ENCODE measurements around the gene CNN2. TPM values are rescaled to one million over a fixed set of nuclear protein-coding genes. Genes with fewer than 3 reads are reported as not detected.

CNN2 gene
- total RNA-seq, 4 donors from 2014 or later: 69.9 to 122 (median 79.4) TPM

DNA sequence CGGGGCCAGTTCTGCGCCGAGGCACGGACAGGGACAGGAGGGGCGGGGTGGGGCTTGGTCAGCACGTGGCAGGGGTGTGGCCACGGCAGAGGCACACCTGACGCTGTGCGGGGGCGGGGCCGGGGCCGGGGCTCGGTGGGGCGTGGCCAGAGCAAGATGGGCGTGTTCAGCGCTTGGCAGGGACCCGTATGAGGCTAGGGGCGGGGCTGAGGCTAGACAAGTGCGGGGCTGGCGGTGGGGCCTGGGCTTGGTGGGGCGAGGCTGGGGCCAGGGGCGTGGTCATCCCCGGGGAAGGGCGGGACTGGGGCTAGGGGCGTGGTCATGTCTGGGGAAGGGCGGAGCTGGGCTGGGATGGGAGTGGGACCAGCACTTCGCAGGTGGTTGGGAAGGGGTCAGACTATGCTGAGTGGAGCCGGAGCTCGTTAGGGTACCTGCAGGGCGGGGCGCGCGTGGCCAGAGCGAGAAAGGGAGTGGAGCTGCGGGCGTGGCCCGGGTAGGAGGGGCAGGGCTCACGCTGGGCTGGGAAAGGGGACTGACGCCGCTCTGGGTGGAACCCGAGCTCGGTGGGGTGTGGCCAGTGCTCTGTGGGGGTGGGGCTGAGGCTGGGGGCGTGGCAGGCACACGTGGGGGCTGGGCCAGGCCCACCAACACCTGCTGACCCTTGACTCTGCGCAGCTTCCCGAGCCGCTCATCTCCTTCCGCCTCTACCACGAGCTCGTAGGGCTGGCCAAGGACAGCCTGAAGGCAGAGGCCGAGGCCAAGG lies 55.9 kb downstream of the CNN2 start:
- TF ChIP-seq, protein P1, sequence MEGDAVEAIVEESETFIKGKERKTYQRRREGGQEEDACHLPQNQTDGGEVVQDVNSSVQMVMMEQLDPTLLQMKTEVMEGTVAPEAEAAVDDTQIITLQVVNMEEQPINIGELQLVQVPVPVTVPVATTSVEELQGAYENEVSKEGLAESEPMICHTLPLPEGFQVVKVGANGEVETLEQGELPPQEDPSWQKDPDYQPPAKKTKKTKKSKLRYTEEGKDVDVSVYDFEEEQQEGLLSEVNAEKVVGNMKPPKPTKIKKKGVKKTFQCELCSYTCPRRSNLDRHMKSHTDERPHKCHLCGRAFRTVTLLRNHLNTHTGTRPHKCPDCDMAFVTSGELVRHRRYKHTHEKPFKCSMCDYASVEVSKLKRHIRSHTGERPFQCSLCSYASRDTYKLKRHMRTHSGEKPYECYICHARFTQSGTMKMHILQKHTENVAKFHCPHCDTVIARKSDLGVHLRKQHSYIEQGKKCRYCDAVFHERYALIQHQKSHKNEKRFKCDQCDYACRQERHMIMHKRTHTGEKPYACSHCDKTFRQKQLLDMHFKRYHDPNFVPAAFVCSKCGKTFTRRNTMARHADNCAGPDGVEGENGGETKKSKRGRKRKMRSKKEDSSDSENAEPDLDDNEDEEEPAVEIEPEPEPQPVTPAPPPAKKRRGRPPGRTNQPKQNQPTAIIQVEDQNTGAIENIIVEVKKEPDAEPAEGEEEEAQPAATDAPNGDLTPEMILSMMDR (IDR thresholded peaks at IDR 0.05): no peak
- TF ChIP-seq POLR2A (IDR thresholded peaks at IDR 0.05): no peak
- TF ChIP-seq EP300 (IDR thresholded peaks at IDR 0.05): no peak
- DNase-seq (ENCODE audit: low spot score in 2 of 2): no peak
- 38 to 46% methylated on average over 34 to 39 of the region's 51 CpGs for WGBS, 2 donors

DNA sequence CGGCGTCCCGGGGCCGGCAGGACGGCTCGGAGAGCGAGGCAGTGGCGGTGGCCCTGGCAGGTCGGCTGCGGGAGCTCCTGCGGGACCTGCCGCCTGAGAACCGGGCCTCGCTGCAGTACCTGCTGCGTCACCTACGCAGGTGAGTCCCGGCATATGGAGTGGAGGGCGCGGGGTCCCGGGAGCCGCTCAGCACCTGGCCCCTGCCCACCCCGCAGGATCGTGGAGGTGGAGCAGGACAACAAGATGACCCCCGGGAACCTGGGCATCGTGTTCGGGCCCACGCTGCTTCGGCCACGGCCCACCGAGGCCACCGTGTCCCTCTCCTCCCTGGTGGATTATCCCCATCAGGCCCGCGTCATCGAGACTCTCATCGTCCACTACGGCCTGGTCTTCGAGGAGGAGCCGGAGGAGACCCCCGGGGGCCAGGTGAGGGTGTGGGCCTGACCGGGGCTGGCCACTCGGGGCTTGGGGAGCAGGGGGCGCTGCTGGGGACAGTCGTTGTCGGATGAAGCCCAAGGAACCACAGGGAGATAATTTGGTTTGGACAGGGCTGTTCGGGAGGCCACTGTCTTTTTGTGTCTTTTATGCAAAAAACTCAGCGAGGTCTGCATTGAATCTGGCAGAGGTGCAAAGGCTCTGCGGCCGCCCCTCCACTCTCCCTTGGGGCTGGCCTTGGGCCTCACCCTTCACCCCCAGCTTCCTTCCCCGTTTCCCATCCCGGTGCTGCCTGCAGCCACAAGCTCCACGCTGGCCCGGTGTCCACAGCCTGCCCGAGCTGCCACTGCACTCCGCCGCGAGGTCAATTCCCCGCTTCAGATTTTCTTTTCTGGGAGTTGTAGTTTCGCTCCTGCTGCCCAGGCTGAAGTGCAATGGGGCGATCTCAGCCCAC lies 56.8 kb downstream of the CNN2 start:
- Histone ChIP-seq H3K36me3 (peaks cover 0 to 37% (median 0%) of the 10 kb centered on the region in 3 donors), H3K27ac (no peak overlapping the region), H3K9me3 (no peaks in the 10 kb centered on the region), H3K4me3 (peak overlapping the region in 1 of 4 donors; percentile 28), H3K27me3 (peaks cover 0 to 5% of the 10 kb centered on the region in 2 donors), H3K4me1 (peaks cover 0 to 43% (median 8%) of the 10 kb centered on the region in 4 donors)
- TF ChIP-seq EP300 (IDR thresholded peaks at IDR 0.05) (no peak), POLR2A (IDR thresholded peaks at IDR 0.05) (no peak)
- TF ChIP-seq, protein P1 (IDR thresholded peaks at IDR 0.05): no peak
- WGBS, 2 donors: 80 to 84% methylated on average over 34 to 40 of the region's 59 CpGs
- DNase-seq (ENCODE audit: low spot score in 2 of 2): no peak

More for the DNA sequence above, 55.9 kb downstream of the CNN2 start:
- H3K4me1 ChIP-seq: peaks cover 0 to 35% (median 3%) of the 10 kb centered on the region in 4 donors
- no peaks in the 10 kb centered on the region for H3K9me3 ChIP-seq
- H3K27me3 ChIP-seq: peaks cover 0 to 5% of the 10 kb centered on the region in 2 donors
- peak overlapping the region in 1 of 4 donors; percentile 28 for H3K4me3 ChIP-seq
- H3K27ac ChIP-seq: no peak overlapping the region
- H3K36me3 ChIP-seq: peaks cover 0 to 30% (median 0%) of the 10 kb centered on the region in 3 donors

GRCh38 chr19:1084024-1084868 lies 57.8 kb downstream of the CNN2 start:
- H3K9me3 ChIP-seq: no peaks in the 10 kb centered on the region
- peaks cover 0 to 5% of the 10 kb centered on the region in 2 donors for H3K27me3 ChIP-seq
- peaks cover 0 to 54% (median 17%) of the 10 kb centered on the region in 4 donors for H3K4me1 ChIP-seq
- no peak for DNase-seq (ENCODE audit: low spot score in 2 of 2)
- no peak overlapping the region for H3K4me3 ChIP-seq
- no peak for TF ChIP-seq EP300 (IDR thresholded peaks at IDR 0.05)
- TF ChIP-seq, protein P1 (IDR thresholded peaks at IDR 0.05): no peak
- no peak for TF ChIP-seq POLR2A (IDR thresholded peaks at IDR 0.05)
- no peak overlapping the region for H3K27ac ChIP-seq
- peaks cover 0 to 48% (median 0%) of the 10 kb centered on the region in 3 donors for H3K36me3 ChIP-seq
- 81 to 82% methylated on average over 37 to 38 of the region's 43 CpGs for WGBS, 2 donors

DNA sequence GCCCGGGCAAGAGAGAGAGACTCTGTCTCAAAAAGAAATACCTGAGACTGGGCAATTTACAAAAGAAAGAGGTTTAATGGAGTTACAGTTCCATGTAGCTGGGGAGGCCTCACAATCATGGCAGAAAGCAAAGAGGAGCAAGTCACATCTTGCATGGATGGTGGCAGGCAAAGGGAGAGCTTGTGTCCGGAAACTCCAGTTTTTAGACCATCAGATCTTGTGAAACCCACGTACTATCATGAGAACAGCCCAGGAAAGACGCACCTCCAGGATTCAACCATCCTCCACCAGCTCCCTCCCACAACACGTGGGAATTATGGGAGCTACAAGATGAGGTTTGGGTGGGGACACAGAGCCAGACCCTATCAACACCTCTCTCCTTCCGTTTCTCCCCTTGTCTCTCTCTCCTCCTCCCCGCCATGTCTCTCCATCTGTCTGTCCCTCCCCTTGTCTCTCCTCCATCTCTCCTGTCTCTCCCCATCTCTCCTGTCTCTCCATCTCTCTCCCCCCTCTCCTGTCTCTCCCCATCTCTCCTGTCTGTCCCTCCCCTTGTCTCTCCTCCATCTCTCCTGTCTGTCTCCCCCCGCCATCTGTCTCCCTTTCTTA lies 58.7 kb downstream of the CNN2 start:
- no peak overlapping the region for H3K4me3 ChIP-seq
- DNase-seq (ENCODE audit: low spot score in 2 of 2): no peak
- peaks cover 0 to 5% of the 10 kb centered on the region in 2 donors for H3K27me3 ChIP-seq
- no peak overlapping the region for H3K27ac ChIP-seq
- TF ChIP-seq POLR2A (IDR thresholded peaks at IDR 0.05) (no peak), EP300 (IDR thresholded peaks at IDR 0.05) (no peak)
- TF ChIP-seq, protein P1 (IDR thresholded peaks at IDR 0.05): no peak
- H3K9me3 ChIP-seq: no peaks in the 10 kb centered on the region
- peaks cover 0 to 57% (median 0%) of the 10 kb centered on the region in 3 donors for H3K36me3 ChIP-seq
- peaks cover 0 to 62% (median 19%) of the 10 kb centered on the region in 4 donors for H3K4me1 ChIP-seq
- 76 to 79% methylated on average over 8 of the region's 8 CpGs for WGBS, 2 donors
